HG03103 (cell line): ENCODE measurements around the gene ZPR1.
"Not testable (repeated sequence)": the region's sequence is repeated elsewhere in the genome, so short reads cannot be mapped to it uniquely, and the experiment has no call there.

Experiments
- ATAC-seq: cut with Tn5 transposase; IDR thresholded peaks from one replicate; pipeline ENCODE4 v1.9.1; 2021; ENCODE audit warnings: low read depth; ENCODE audit not compliant: unreplicated experiment

The ZPR1 gene

GRCh38 chr11:116825854-116826750 lies 38.3 kb upstream of the ZPR1 start:
- no peak for ATAC-seq

GRCh38 chr11:116825434-116825833 lies 37.6 kb upstream of the ZPR1 start:
- ATAC-seq, result no peak

- ATAC-seq, result no peak
Measured at GRCh38 chr11:116823031-116823843, 35.4 kb upstream of the ZPR1 start, which contains the start of gene APOA4. Gene APOA4, minus strand, starts transcription at chr11:116823304. Its CDS starts 113 bp downstream, at chr11:116823191.

- no peak for ATAC-seq
Measured at GRCh38 chr11:116822575-116822974, 34.8 kb upstream of the ZPR1 start.

GRCh38 chr11:116821050-116821918 lies 33.5 kb upstream of the ZPR1 start:
- no peak for ATAC-seq

- ATAC-seq, result no peak
Measured at GRCh38 chr11:116819049-116819448, 31.2 kb upstream of the ZPR1 start.

GRCh38 chr11:116814502-116814901 lies 26.7 kb upstream of the ZPR1 start:
- no peak for ATAC-seq

GRCh38 chr11:116813781-116814471 lies 26.1 kb upstream of the ZPR1 start:
- ATAC-seq, result no peak

- ATAC-seq, result no peak
Measured at GRCh38 chr11:116813170-116813569, 25.3 kb upstream of the ZPR1 start.

GRCh38 chr11:116812109-116812508 lies 24.3 kb upstream of the ZPR1 start:
- ATAC-seq, result no peak

- no peak for ATAC-seq
Measured at GRCh38 chr11:116811194-116811593, 23.4 kb upstream of the ZPR1 start.

GRCh38 chr11:116808262-116809175 lies 20.7 kb upstream of the ZPR1 start:
- ATAC-seq, result no peak

- no peak for ATAC-seq
Measured at GRCh38 chr11:116807601-116808261, 19.9 kb upstream of the ZPR1 start.

- no peak for ATAC-seq
Measured at GRCh38 chr11:116804001-116804400, 16.2 kb upstream of the ZPR1 start.

- ATAC-seq, result not testable (repeated sequence)
Measured at GRCh38 chr11:116801662-116802061, 13.8 kb upstream of the ZPR1 start.

- ATAC-seq, result no peak
Measured at GRCh38 chr11:116800610-116801009, 12.8 kb upstream of the ZPR1 start.

GRCh38 chr11:116798368-116798767 lies 10.5 kb upstream of the ZPR1 start:
- no peak for ATAC-seq

- no peak for ATAC-seq
Measured at GRCh38 chr11:116797816-116798215, 10.0 kb upstream of the ZPR1 start.
